Kidney (tissue), 11 donors: ENCODE measurements around the gene ARHGEF35. TPM values are rescaled to one million over a fixed set of nuclear protein-coding genes. Genes with fewer than 3 reads are reported as not detected.
"Not testable (repeated sequence)": the region's sequence is repeated elsewhere in the genome, so short reads cannot be mapped to it uniquely, and the experiment has no call there.

Source experiments
- DNase-seq, 5 donors: peaks; one replicate each; pipeline ENCODE4 v3.0.0-alpha.2; 2013 to 2020
- FAIRE-seq: peaks from 2 replicates; lab custom pipeline; 2012; peaks lifted over from hg19 to GRCh38; lab: Jason Lieb, UNC
- H3K27ac ChIP-seq, 2 donors: one replicate each; pipeline ENCODE4 v1.7.0; 2013; ENCODE audit warnings: low read depth in 2 of 2, low read length in 2 of 2, inconsistent platforms in 1 of 2
- H3K27me3 ChIP-seq: one replicate; pipeline ENCODE4 v1.7.1; 2013; ENCODE audit warnings: low read length, inconsistent platforms; ENCODE audit not compliant: control insufficient read depth, insufficient read depth
- H3K36me3 ChIP-seq, 3 donors: one replicate each; pipeline versions ENCODE4 v1.7.0 to v1.7.1; 2013; ENCODE audit warnings: low read length in 3 of 3, control low read depth in 1 of 3, inconsistent platforms in 1 of 3; ENCODE audit not compliant: insufficient read depth in 3 of 3, control insufficient read depth in 2 of 3
- H3K4me1 ChIP-seq, 3 donors: one replicate each; pipeline versions ENCODE4 v1.7.0 to v1.7.1; 2013; ENCODE audit warnings: low read length in 3 of 3, inconsistent platforms in 1 of 3, low read depth in 1 of 3; ENCODE audit not compliant: control insufficient read depth in 2 of 3, insufficient read depth in 2 of 3
- H3K4me3 ChIP-seq, 3 donors: one replicate each; pipeline versions ENCODE4 v1.7.0 to v1.8.1; 2013; ENCODE audit warnings: low read length in 3 of 3, control low read depth in 1 of 3, inconsistent platforms in 1 of 3
- H3K9ac ChIP-seq, 3 donors: one replicate each; pipeline versions ENCODE4 v1.7.0 to v1.7.1; 2013; ENCODE audit warnings: low read length in 3 of 3, control low read depth in 1 of 3, inconsistent platforms in 1 of 3
- H3K9me3 ChIP-seq, 3 donors: one replicate each; pipeline versions ENCODE4 v1.7.0 to v1.7.1; 2013; ENCODE audit warnings: low read length in 3 of 3, control low read depth in 1 of 3, inconsistent platforms in 1 of 3; ENCODE audit not compliant: control insufficient read depth in 2 of 3, insufficient read depth in 1 of 3
- intact Hi-C: fragments of 100-400 bp; cut with DNase I; formaldehyde crosslinking; loops from one replicate; pipeline ENCODE4 v1.11.1; 2022
- polyA plus RNA-seq: library from polyadenylated mRNA; stranded (reverse); fragments of 350-450 nt; fragmentation: Illumina TruSeq; extraction: RNeasy Lipid Tissue Mini Kit (QIAGEN cat#74804); gene quantifications from one replicate; pipeline ENCODE4 v1.2.3, GENCODE V29; 2014; ENCODE audit warnings: low read depth, low replicate concordance; ENCODE audit not compliant: insufficient read depth
- total RNA-seq: library from RNA; stranded (reverse); fragmentation: NEBNext Ultra II Directional; extraction: Animal tissue kit (Norgen Biotek cat#: 25700); gene quantifications from one replicate; pipeline ENCODE4 v1.2.1, GENCODE V29; 2021
- donor health status: control.
- donor health status: control.
- donor health status: DM: yes; HTN: yes; CAD: no.
- donor health status: Normal renal cell carcinoma (clear cell type).

Gene ARHGEF35
- total and polyA plus RNA-seq, 2 donors from 2014 or later: 9.5 to 22.1 TPM

DNA sequence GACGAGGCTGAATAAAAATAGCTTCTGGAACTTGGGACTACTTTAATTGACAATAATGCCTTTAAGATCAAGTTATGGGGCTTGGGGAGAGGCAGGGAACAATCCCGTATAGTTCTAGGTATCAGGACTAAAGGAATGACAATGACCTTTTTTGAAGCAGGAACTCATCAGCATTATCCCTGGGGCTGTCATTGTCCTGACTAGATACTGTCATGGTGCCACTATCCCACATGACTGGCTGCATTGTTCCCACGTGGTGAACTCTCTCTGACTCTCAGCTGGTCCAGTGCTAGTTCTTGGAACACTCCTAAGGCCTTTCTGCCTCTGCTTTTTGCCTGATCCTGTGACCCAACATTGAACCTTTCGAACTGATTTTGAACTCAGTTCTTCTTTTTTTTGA, 3.3 kb upstream of the ARHGEF35 start:
- intact Hi-C loops, H3K4me1 ChIP-seq, H3K36me3 ChIP-seq, FAIRE-seq, H3K27ac ChIP-seq, H3K4me3 ChIP-seq, H3K27me3 ChIP-seq, H3K9me3 ChIP-seq, DNase-seq, H3K9ac ChIP-seq: not testable (repeated sequence)

GRCh38 chr7:144194453-144194852, 1.2 kb downstream of the ARHGEF35 start:
- H3K27ac ChIP-seq, H3K9ac ChIP-seq, H3K4me3 ChIP-seq, FAIRE-seq, H3K27me3 ChIP-seq, DNase-seq, H3K9me3 ChIP-seq, intact Hi-C loops, H3K36me3 ChIP-seq, H3K4me1 ChIP-seq: not testable (repeated sequence)

DNA sequence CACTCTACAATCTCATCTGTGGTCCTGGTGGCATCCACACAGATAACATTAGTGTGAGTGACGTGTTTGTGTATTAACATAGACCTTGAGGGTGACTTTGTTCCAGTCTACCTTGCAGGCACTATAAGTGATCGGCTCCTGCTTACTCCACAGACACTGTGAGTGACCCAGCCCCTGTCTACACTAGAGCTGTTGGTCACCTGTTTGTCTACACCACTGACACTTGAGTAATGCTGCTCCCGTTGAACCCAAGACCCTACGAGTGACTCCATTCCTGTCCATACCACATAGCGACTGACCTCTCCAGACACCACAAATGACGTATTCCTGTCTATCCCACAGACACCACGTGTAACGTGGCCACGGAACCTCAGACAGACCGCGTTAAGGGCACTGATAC, 1.9 kb downstream of the ARHGEF35 start:
- H3K4me1 ChIP-seq, H3K9ac ChIP-seq, H3K36me3 ChIP-seq, intact Hi-C loops, DNase-seq, H3K9me3 ChIP-seq, H3K27me3 ChIP-seq, H3K27ac ChIP-seq, H3K4me3 ChIP-seq, FAIRE-seq: not testable (repeated sequence)

DNA sequence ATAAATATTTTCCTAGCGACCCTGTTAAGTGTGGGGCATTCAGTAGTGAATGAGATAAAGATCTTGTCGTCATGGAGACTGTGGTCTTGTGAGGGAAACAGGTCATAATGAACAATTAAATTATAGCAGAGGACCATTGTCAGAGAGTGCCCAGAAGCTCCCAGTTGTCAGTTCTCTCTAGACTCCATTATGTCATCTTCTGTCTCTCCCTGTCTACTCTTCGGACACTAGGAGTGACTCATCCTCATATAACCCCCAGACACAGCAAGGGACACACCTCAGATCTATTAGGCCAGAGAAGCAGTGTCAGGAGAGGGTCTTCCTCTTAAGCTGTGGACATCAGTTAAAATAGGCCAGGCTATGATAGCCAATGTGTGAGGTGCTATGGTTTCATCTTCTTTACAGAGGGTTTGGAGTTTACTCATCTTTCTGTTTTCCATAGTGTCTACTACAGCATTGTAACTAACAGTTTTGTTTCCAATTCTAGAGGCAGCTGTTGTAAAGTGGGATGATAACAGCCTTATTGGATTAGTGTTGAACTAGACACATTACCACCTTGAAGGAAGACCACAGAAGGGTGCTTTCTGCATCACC, 7.0 kb downstream of the ARHGEF35 start:
- H3K27me3 ChIP-seq, FAIRE-seq, H3K4me1 ChIP-seq, DNase-seq, H3K4me3 ChIP-seq, H3K27ac ChIP-seq, H3K9ac ChIP-seq, H3K9me3 ChIP-seq, H3K36me3 ChIP-seq, intact Hi-C loops: not testable (repeated sequence)

- H3K4me1 ChIP-seq, FAIRE-seq, intact Hi-C loops, H3K36me3 ChIP-seq, DNase-seq, H3K27me3 ChIP-seq, H3K9me3 ChIP-seq, H3K9ac ChIP-seq, H3K4me3 ChIP-seq, H3K27ac ChIP-seq: not testable (repeated sequence)
These were observed 7.8 kb downstream of the ARHGEF35 start for GRCh38 chr7:144187848-144188247.

DNA sequence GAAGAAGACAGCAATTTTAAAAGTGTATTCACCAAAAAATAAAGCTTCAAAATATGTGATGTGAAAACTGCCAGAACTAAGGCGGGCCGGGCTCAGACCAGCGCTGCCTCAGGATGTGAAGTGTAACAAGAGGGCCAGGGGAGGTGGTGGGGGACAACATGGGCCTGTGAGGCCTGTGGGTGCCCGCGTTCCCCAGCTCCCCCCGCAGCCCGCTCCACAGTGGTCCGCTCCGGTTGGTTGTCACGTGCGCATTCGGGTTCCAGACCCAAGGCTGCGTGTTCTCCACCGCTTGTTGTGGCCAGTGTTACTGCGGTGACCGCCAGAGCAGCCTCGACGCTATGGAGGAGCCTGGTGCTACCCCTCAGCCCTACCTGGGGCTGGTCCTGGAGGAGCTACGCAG, 12.5 kb downstream of the ARHGEF35 start, which contains the start of gene CTAGE4:
Gene CTAGE4 (plus strand): TSS at position 301 of the 400 bp plus-strand sequence. CDS start 38 bp downstream, at position 339.
- H3K9me3 ChIP-seq, DNase-seq, H3K9ac ChIP-seq, FAIRE-seq, intact Hi-C loops, H3K36me3 ChIP-seq, H3K27me3 ChIP-seq, H3K27ac ChIP-seq, H3K4me1 ChIP-seq, H3K4me3 ChIP-seq: not testable (repeated sequence)

DNA sequence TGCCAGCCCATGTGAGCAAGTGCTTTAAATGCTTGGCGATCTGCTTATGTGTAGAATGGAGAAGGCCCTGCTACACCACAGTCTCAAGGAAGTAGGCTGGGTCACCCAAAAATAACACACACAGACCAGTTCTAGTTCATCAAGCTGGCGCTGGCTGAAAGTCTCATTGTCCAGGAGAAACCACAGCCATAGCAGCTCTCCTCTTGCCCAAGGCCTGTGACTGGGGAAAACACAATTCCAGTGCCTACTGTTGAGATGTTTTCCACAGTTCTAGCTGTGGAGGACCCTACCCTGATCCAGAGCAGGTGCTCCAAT, 16.5 kb downstream of the ARHGEF35 start:
- intact Hi-C loops, FAIRE-seq, H3K9ac ChIP-seq, H3K36me3 ChIP-seq, H3K4me3 ChIP-seq, H3K4me1 ChIP-seq, H3K9me3 ChIP-seq, H3K27ac ChIP-seq, DNase-seq, H3K27me3 ChIP-seq: not testable (repeated sequence)
